Islet of Langerhans (tissue), 1 donor: ENCODE results near the gene CDC42BPA.
"Not testable (repeated sequence)": the region's sequence is repeated elsewhere in the genome, so short reads cannot be mapped to it uniquely, and the experiment has no call there.

Experiments
- FAIRE-seq: peaks from one replicate; lab custom pipeline; 2011; peaks lifted over from hg19 to GRCh38; lab: Jason Lieb, UNC

Gene CDC42BPA

DNA sequence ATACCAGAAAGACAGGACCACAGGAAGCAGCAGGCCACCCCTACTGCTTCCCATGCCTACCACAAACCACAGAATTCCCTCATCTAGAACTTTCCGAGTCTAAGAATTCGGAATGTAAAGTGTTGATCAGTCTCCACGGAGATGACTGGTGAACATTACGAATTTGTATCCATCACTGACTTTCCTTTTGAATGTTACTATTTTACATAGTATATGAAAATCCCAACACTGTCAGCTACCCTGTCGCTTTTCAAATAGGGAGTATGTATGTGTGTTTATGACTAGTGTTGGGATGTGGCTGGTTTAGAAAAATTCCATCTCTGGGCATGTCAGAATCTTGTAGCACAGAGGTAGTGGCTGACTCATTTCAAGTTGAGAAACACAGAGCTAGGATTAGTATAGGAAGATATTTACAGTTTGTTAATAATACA lies 260.0 kb downstream of the CDC42BPA start:
- no peak for FAIRE-seq

DNA sequence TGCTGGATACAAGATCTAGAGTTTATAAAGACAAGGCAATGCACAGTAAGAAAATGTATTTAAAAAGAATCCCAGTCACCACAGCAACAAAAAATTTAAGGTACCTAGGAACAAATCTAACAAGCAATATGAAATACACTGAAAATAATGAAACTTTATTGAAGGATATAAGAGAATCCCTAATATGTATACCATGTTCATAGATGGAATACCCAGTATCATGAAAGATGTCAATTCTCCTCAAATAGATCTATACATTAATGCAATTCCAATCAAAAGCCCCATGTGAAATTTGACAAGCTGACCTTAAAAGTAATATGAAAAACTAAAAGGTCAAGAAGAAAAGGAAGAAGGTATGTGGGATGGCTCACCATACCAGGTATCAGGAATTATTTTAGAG lies 269.0 kb downstream of the CDC42BPA start:
- FAIRE-seq: no peak

DNA sequence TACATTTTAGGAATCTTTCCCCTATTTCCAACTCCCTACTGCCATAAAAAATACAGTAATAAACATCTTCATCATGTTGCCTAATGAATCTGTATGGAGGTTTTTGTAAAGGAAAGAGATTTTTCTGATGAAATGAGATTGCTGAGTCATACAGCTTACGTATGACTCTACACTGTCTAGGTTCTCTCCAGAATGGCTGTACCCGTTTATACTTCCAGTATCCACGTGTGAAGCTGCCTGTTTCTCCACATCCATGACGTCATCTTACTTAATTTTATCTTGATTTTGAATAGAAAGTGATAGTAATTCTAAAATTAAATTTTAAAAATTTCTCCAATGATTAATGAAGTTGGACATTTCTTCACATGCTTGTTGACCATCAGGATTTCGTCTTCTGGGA lies 274.5 kb downstream of the CDC42BPA start:
- FAIRE-seq: no peak

DNA sequence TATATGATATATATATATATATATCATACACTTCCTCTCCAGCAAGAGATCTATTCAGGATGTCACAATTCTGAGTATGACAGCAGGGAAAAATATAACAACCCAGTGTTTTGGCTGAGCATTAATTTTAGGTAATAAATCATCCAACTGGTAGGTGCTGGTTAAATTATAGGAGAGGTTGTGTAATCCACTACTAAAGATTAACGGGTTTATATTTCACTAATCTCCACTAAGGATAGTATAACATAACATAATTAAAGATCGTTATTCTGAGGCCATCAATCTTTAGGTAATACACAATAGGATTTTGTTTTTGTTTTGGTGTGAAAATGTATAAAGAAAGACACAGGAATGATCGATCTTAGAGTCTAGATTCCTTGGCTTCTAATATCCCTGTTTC lies 276.0 kb downstream of the CDC42BPA start:
- FAIRE-seq: no peak

DNA sequence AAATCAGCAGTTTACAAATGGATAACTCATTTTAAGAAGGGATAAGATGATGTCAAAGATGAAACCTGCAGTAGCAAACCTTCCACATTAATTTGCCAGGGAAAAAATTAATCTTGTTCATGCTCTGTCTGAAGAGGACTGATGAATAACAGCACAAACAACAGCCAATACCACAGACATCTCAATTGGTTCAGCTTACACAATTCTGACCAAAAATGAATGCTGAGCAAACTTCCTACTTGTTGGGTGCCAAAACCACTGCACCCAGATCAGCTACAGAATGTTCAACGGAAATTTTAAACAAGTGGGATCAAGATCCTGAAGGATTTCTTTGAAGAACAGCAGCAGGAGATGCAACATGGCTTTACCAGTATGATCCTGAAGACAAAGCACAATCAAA lies 279.9 kb downstream of the CDC42BPA start:
- FAIRE-seq: no peak

DNA sequence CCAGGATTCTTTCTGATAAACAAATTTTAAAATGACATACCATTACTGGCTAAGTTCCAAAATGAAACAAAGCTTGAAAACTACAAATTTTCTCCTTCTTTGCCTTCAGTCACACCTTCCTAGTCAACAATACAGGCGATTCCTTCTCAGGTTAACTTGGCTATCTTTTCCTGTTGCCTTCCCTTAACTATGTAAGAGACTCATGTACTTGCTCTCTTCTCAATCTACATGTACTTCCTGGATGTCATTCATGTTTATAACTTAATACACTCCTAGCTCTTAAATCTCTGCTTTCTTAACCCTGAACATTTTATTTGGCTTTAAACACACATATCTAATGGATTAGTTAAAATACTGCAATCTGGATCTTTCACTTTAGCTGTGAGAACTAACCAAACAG lies 281.2 kb downstream of the CDC42BPA start:
- FAIRE-seq: no peak

DNA sequence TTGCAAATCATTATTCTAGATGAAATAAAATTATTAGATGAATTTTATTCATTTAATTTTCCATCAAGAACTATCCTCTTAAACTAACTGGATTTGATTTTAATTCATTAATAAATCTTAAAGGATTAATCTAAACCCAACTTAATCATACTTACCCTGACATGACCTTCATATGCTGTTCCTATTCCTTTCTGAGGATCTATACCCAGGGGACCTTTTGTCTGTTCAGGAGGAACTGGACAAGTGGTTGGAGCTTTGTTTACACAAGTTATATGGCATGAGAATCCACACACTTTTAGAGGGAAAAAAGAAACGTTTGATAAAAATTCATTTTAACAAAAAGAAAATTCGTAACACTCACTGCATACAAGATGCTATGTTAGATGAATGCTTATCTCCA lies 283.0 kb downstream of the CDC42BPA start:
- FAIRE-seq: no peak

DNA sequence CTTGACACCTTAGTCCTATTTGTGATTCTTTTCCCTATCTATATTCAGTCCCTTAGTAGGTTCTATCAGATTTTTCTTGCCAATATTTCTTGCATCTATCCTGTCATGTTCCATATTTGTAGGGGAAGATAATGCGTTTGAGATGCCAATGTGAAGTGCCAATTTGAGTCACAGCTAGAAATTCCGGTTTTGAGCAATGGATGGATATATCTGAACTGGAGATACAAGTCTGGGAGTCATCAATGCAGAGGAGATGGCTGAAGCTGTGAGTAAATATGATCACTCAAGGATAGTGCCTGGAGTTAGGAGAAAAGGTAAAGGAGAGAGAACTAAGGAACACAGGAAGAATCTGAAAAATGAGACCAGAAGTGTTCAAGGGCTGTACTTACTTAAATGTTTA lies 284.4 kb downstream of the CDC42BPA start:
- FAIRE-seq: no peak

DNA sequence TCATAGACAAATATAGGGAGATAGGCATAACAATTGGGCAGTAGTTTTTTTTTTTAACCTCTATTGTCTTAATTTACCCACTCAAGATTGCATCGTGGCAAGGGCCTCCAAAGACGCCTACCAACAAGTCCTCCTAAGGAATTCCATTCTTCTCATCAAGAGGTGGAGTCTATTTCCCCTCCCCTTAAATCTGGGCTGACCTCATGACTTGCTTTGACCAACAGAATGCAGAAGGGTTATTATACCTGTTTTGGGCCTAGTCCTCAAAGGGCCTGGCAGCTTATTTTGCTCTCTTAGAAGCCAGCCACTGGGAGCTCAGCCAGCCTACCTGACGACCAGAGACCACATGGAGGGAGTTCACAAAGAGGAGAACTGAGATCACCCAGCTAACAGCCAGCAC lies 285.9 kb downstream of the CDC42BPA start:
- FAIRE-seq: no peak

DNA sequence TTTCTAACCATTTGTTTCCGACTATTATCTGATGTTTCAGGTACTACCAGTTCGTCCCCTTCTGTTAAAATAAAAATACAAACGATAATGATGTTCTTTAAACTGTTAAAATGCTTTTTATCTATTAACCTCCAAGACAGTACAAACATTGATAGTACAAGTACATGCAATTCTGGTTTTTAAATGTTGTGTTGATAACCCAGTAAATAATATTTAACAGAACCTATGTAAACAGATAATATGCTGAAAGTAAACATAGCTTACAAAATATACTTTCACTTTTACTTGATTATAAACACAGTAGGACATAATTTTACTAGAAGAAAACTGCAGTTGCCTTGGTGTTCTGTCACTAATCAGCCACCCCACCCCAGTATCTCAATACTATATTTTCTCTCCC lies 301.3 kb downstream of the CDC42BPA start:
- peak; percentile 93 for FAIRE-seq

DNA sequence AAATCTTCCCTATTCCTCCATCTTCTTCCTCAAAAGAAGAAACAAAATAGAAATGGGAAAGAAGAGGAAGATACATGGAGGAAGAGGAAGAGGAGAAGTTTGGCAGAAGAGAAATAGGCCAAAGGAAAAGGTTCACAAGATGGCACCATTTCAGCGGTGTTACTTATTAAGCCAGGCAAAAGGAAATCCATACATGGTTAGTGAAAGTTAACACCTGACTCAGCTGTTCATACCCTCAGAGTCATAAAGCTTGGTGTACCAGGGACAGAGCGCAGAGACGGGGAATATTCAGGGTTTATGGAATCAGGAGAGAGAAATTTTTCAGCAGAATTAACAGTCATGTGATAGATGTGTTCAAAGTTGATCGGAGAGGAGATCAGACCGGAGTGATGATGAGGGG lies 307.6 kb downstream of the CDC42BPA start:
- no peak for FAIRE-seq

DNA sequence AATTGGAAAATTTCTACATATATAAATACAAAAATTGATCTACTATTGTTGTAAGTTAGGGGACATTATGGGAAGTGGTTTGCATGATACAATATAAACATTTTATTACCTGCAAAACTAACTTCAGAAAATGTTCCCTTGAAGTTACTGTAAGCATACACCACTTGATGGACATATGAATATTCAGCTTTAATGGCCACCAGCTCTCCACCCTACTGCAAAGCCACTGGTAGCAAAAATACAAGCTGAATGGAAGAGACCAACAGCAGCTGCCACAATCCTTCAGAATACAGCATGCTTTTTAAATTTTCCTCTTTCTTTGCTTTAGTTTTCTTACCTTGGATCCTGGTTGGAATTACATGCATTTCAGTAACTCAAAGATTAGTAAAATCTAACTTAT lies 308.4 kb downstream of the CDC42BPA start:
- no peak for FAIRE-seq

DNA sequence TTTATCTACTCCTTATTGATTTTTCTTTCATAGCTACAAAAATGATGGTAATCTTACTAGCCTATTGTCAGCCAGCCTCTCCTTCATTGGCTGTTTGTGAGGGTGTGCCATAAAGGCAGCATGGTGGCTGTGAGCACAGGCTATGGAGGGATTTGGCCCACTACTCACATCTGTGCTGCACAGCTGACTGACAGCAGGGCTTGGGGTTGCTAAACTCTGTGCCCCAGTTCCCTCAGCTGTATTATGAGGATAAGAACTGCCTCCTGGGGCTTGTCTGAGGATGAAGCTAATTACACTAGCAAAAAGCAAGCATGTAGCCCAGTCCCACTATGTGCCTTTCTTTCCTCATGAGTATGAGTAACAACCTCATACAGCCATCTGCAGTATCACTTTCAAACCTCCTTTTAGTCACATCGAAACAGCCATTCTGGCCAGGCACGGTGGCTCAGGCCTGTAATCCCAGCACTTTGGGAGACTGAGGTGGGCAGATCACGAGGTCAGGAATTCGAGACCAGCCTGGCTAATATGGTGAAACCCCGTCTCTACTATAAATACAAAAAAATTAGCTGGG lies 312.0 kb downstream of the CDC42BPA start:
- no peak for FAIRE-seq

DNA sequence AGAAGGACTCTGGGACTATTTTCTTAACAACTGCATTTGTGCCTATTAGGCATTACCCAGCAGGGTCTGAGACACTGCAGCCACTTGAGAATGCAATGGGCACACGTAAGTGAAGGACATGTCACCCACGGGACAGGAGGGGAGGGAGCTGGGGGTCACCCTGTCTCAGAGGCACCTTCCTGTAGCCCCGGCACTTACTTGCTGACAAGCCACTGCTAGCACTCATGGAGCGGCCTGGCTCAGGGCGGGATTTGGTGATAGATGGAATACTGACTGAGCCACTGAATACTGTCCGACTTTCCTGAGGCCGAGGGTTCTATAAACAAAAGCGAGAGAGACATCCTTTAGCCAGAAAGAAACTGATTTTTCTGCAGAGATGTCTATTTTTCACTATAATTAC lies 313.5 kb downstream of the CDC42BPA start:
- FAIRE-seq: no peak

DNA sequence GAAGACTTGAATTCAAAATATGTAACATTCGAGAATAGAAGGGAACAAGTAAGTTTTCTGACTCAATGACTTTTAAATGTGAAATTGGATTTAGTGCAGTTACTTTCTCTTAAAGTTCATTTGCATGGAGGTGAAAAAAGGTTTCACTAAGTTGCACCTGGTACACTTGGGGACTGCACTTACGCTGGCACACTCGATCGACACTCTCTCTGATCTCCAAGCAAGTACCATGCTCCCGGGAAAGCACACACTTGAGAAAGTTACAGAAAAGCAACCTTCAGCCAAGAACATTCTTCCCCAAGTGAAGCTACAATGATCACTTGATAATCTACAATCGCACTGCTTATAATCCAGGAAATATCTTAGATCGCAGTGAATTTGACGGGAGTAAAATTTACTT lies 315.1 kb downstream of the CDC42BPA start:
- no peak for FAIRE-seq

DNA sequence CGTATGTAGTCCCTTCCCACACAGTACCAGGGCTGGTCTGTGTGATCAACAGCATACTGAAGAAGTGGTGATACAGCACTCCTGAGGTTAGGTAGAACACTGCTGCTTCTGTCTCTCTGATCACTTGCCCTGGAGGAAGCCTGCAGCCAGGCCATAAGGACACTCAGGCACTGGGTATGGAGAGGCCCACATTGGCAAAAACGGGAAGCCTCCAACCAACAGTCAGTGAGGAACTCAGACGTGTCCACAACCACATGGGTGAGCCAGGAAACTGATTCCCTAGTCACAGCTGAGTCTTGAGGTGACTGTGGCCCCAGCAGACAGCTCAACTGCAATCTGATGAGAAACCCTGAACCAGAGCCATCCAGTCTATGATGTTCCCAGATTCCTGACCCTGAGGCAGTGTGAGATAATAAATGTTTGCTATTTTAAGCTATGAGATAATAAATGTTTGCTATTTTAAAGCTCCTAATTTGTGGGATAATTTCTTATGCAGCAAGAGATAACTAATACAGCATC lies 315.7 kb downstream of the CDC42BPA start:
- FAIRE-seq: no peak

DNA sequence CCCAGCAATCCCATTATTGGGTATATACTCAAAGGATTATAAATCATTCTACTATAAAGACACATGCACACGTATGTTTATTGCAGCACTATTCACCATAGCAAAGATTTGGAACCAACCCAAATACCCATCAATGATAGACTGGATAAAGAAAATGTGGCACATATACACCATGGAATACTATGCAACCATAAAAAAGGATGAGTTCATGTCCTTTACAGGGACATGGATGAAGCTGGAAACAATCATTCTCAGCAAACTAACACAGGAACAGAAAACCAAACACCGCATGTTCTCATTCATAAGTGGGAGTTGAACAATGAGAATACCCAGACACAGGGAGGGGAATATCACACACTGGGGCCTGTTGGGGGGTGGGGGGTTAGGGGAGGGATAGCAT lies 318.7 kb downstream of the CDC42BPA start:
- not testable (repeated sequence) for FAIRE-seq

DNA sequence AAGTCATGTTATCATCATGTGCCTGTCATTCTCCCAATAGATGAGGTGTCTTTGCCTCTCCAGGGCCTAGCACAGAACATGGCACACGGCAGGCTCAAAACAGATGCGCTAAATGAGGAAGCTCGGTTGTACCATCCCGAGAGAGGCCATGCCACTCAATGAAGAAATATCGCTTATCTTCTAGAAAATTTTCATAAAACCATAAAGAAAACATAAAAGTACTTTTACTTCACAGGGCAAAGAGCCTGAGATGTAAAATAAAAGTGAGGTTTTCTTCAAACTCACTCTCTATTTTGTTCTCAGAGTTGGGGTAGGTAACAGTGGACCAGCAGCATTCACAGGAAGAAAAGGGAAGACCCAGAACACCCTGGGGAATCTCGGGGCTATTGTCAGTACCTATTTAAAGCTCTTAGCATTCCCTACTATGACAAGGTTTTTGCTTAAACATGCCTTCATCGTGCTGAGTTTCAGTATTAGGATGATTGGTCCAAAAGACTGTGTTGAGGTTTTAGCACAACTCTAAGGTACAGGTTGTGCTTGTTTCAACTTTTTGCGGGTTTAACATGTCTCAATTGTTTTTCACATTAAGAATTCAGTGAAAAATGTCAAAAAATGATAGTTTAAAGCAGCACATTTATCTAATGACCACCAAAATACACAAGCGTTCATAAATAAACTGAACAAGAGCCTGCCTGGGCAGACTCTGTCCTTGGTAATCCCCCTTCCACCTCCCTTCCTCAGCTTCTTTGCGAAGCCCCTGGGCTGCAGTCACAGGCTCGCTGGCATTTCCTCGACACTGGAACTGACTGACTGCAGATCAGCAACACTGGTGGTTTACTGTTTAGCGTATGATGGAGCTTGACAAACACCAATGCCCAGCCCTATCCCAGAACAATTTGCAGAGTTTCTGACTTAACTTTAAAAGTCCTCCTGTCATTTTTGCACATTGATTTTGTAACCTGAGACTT lies 322.6 kb downstream of the CDC42BPA start:
- no peak for FAIRE-seq

DNA sequence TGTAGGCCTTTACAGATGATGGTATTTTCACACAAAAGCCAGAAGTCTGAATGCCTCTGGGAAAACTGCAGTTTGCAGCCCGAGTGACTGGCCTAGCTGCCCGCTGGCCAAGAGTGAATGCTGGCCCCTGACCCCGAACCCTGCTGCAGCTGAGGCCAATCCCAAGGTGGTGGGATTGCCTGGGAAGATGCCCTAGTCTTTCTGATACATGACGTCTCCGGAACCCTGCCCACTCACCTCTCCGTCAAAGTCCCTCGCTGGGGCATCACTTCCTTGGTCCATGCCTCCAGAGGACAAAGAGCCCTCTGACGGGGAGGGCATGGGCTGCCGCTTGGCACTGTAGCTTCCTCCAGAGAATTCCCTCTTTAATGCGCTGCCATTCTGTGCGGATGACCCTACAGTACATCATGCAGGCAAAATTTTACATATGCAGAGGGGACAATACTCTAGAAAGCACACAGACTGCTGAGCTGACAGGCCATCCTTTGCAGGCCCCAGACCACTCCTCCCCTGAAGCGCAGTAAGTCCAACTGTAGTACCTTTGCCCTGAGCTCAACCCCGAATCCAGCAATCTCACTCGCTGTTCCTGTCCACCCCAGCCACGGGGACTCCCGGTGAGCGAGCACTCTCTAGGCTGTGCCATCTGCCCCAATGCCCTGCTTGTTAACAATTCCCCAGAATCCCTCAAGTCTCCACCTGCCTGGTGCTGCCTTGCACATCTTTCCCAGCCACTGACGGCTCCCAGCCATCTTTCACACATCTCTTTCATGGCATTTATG lies 323.5 kb downstream of the CDC42BPA start:
- FAIRE-seq: no peak

DNA sequence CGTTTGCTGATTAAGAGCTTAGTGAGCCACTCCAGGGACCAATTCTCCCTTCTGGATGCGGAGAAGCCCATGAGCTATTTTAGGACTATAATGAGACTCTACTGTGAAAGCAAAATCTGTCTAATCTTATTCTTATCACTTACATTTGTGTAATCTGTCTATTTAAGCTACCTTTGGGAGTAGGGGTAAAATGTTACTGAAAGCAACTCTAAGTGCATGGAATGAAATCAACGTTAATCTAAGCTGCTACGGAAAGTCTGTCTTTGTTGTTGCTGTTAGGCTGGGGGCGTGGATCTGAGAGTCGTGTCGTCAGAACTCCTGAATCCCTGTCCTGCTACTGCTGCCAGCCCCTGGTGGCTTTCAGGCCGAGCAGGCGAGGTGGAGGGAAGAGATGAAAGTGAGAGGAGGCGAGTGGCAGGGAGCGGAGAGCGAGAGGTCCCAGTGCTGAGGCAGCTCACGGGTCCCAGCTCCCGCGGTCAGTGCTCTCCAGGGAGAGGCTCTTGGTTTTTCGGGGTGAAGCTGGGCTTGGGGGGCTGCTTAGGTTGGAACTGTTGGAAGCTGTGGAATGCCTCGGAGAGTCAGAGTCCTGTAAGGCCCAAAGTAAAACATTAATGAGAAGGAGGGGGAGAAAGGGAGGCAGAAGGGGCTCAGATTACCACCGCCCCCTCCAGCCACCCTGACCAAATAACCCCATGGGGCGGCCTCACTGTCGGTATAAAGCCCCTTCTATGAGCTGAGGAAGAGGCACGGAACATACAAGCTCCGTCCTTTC lies 324.3 kb downstream of the CDC42BPA start:
- FAIRE-seq: no peak

DNA sequence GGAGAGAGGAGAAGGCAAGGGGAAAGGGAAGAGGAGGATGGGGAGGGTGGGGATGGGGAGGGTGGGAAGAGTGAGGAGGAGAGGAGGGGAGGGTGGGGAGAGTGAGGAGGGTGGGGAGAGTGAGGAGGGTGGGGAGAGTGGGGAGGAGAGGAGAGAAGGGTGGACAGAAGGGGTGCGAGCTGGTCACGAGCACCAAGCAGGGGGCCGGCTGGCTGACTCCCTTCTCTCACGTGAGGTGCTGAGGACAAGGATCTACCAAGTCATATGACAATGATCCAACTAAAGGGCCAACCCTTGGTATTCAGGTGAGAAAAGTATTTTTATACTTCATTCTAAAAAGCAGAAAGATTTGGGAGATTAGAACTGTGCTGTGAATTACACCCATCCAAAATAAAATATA lies 326.4 kb downstream of the CDC42BPA start:
- no peak for FAIRE-seq

DNA sequence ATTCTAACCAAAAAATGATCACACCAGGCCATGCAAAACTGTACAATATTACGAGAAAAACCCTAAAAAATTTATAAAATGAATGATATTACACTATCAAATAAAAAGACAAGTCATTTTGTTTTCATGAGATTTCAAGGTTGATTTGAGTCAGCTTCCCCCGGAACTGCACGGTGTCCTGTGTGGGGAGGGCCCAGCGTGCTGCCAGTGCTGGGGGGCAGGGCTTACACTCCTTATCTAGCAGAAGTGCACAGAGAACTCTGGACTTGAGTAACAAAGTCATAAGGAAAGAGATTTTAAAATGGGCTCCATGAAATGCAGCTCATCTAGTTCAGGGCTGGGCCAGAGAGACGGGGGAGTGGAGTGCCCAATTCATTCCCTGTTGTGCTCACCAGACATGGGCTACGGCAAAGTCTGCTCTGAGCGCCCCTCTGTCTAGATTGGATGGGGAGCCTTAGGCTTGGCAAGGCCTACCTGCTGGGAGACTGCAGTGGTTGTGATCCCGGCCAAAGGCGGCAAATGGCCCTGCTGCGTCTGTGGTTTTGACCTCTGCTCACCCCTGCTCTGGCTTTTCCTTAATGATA lies 328.1 kb downstream of the CDC42BPA start:
- no peak for FAIRE-seq
